Subcutaneous preadipocyte (primary cell): ENCODE data around the gene KLHL12. TPM values are rescaled to one million over a fixed set of nuclear protein-coding genes. Genes with fewer than 3 reads are reported as not detected.

Experiments
- small RNA-seq: library from RNA; depleted of rRNA; stranded (forward); fragments of <200 nt; gene quantifications from one replicate; pipeline ENCODE3, GENCODE V24; 2012
- total RNA-seq: library from RNA; depleted of rRNA; stranded (reverse); fragments of >200 nt; gene quantifications from 2 replicates; pipeline ENCODE4 v1.2.3, GENCODE V29; 2012

KLHL12 gene
- 24.6 and 26.2 TPM in 2 replicates for total RNA-seq

DNA sequence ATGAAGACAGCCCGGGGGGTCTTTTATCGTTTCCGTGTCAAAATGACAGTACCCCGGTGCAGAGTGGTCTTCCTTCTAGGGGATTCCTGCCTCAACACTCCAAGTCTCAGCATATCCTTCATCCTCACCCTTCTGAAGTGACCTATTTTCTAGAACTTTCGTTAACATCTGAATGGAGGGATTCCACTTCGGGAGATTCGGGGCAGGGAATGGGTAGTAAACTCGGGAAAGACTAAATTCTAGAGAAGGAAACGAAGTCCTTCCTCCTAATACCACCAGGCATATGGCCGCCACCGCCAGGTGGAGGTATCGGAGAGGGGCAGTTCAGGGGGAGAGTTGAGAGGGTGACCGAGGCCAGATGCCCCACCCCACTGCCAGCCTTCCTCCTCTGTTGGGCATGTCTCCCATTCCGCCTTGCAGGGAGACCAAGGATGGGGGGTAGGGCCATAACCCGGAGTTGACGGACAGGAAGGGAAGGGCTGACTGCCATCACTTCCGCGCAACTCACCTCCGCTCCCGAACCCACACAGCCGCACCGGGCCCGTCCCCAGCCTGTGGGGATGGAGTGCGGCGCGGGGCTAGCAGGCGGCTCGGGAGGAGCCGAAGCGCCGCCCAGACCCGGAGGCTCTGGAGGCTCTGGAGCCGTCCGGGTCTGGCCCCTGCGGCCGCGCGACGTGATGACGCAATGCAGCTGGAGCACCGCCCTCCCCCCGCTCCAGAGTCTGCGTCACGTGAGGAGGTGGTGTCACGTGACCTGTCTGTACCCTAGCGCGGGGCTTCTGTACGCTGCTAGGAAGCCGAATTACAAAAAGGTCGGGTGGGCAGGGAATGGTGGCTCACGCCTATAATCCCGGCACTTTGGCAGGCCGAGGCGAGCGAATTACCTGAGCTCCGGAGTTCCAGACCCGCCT is at the start of gene KLHL12:
Gene KLHL12 (minus strand): TSS at position 654 of the 911 bp plus-strand sequence. CDS start 2,072 bp downstream, outside the sequence.

GRCh38 chr1:202957733-202958543 is 30.9 kb upstream of the KLHL12 start, which contains the start of gene ADIPOR1:
ADIPOR1 (minus strand) TSS chr1:202958312; CDS start chr1:202951070, 7,242 bp downstream.

GRCh38 chr1:202888531-202889360 is 38.3 kb downstream of the KLHL12 start, which contains the start of gene RABIF:
RABIF (minus strand) TSS chr1:202889149; CDS start chr1:202889098, 51 bp downstream.

Small RNA genes lying within 50 kb of the gene (small RNA-seq; reads per million reads assigned to genes)
- gene RF00019 = not detected

Other genes with a start within 250 kb of the KLHL12 start
- not detected in 2 replicates for gene SYT2, start 216.8 kb downstream of the KLHL12 start, total RNA-seq
- gene KDM5B, start 118.8 kb downstream of the KLHL12 start, total RNA-seq = 47.8 and 60.0 TPM in 2 replicates
- not detected in 2 replicates for gene PCAT6, start 116.3 kb downstream of the KLHL12 start, total RNA-seq
- gene RABIF, start 38.1 kb downstream of the KLHL12 start, total RNA-seq = 5.3 and 6.6 TPM in 2 replicates
- gene ADIPOR1, start 31.1 kb upstream of the KLHL12 start, total RNA-seq = 72.4 and 82.3 TPM in 2 replicates
- gene CYB5R1, start 40.0 kb upstream of the KLHL12 start, total RNA-seq = 19.0 and 27.2 TPM in 2 replicates
- 90.4 and 102 TPM in 2 replicates for gene TMEM183A, start 80.1 kb upstream of the KLHL12 start, total RNA-seq
- gene PPFIA4, start 99.3 kb upstream of the KLHL12 start, total RNA-seq = 2.3 and 7.0 TPM in 2 replicates
- not detected in 2 replicates for gene MYOG, start 158.8 kb upstream of the KLHL12 start, total RNA-seq
- 0.37 and 0.59 TPM in 2 replicates for gene ADORA1, start 200.5 kb upstream of the KLHL12 start, total RNA-seq
- gene MYBPH, start 248.6 kb upstream of the KLHL12 start, total RNA-seq = 0.37 and 0.39 TPM in 2 replicates